DOHH2 (cell line): Measurements from ENCODE around the gene SLC6A13.

Experiments used
- EZH2phosphoT487 ChIP-seq: fragments of 200-600 bp; sonication (generic); IDR thresholded peaks from 2 replicates; pipeline ENCODE4 v1.6.1; 2017; ENCODE audit warnings: borderline replicate concordance, mild to moderate bottlenecking, antibody characterized with exemption, low read length, moderate library complexity, mixed read lengths
- TF ChIP-seq, protein P1 (sequence below): fragments of 200-600 bp; sonication (generic); IDR thresholded peaks from one replicate; pipeline ENCODE4 v1.5.1; 2014; ENCODE audit warnings: antibody characterized with exemption, mild to moderate bottlenecking, low read depth, low read length; ENCODE audit not compliant: poor library complexity, severe bottlenecking

GRCh38 chr12:171743-172676 lies 90.6 kb downstream of the SLC6A13 start:
- TF ChIP-seq, protein P1, sequence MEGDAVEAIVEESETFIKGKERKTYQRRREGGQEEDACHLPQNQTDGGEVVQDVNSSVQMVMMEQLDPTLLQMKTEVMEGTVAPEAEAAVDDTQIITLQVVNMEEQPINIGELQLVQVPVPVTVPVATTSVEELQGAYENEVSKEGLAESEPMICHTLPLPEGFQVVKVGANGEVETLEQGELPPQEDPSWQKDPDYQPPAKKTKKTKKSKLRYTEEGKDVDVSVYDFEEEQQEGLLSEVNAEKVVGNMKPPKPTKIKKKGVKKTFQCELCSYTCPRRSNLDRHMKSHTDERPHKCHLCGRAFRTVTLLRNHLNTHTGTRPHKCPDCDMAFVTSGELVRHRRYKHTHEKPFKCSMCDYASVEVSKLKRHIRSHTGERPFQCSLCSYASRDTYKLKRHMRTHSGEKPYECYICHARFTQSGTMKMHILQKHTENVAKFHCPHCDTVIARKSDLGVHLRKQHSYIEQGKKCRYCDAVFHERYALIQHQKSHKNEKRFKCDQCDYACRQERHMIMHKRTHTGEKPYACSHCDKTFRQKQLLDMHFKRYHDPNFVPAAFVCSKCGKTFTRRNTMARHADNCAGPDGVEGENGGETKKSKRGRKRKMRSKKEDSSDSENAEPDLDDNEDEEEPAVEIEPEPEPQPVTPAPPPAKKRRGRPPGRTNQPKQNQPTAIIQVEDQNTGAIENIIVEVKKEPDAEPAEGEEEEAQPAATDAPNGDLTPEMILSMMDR = no peak
- no peak for TF ChIP-seq EZH2phosphoT487
